SK-N-MC (cell line): ENCODE measurements around the gene AMACR.

ENCODE experiments used
- DNase-seq: peaks from one replicate; pipeline ENCODE4 v3.0.0-alpha.2; 2011; ENCODE audit warnings: low read depth, low spot score
- H3K27ac ChIP-seq: fragments of 200-600 bp; sonication (generic); 2 replicates; pipeline ENCODE4 v1.5.1; 2016; ENCODE audit warnings: mixed run types
- H3K36me3 ChIP-seq: fragments of 200-600 bp; sonication (generic); 2 replicates; pipeline ENCODE4 v1.6.1; 2017; ENCODE audit warnings: antibody characterized with exemption, low read length, mixed read lengths; ENCODE audit not compliant: insufficient read depth
- H3K4me3 ChIP-seq: fragments of 200-600 bp; sonication (generic); 2 replicates; pipeline ENCODE4 v1.5.1; 2016
- H3K9ac ChIP-seq: fragments of 200-600 bp; sonication (generic); 2 replicates; pipeline ENCODE4 v1.8.0; 2017; ENCODE audit warnings: mixed run types, mixed read lengths; ENCODE audit not compliant: insufficient read length
- H3K9me3 ChIP-seq: fragments of 200-600 bp; sonication (generic); 2 replicates; pipeline ENCODE4 v1.6.1; 2017; ENCODE audit warnings: low read depth, mild to moderate bottlenecking, antibody characterized with exemption, low read length, moderate library complexity, mixed read lengths
- EZH2 ChIP-seq: fragments of 200-600 bp; sonication (generic); IDR thresholded peaks from one replicate; pipeline ENCODE4 v1.6.1; 2017; ENCODE audit warnings: antibody characterized with exemption
- FOXP2 ChIP-seq: optimal IDR thresholded peaks from 2 replicates; pipeline ENCODE3; 2011; ENCODE audit warnings: mild to moderate bottlenecking, moderate library complexity; ENCODE audit not compliant: insufficient read depth; ENCODE audit errors: extremely low read length, control extremely low read depth
- POLR2AphosphoS5 ChIP-seq: IDR thresholded peaks from 2 replicates; pipeline ENCODE4 v1.6.1; 2012; ENCODE audit warnings: mild to moderate bottlenecking, low read depth, low read length, borderline replicate concordance

The AMACR gene

DNA sequence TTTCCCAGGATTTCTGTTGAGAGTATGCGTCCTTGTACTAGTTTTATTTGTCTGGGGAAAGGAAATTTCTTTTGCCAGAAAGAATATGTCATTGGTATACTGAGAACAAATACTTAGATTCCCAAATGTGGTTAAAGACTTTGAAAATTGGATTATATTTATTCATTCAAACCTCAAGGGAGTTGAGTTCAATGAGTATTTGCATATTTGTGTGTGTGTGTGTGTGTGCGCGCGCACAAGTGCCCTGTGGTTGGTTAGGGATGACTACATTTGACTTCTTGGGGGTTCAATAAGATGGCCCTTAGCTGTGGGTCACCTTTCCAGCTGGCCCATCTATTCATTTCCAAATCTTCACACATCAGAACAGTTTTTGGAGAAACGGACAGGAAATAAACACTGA, 66.8 kb downstream of the AMACR start:
- DNase-seq: no peak
- Histone ChIP-seq H3K36me3 (no peaks in the 10 kb centered on the region), H3K27ac (no peak overlapping the region), H3K9me3 (no peaks in the 10 kb centered on the region), H3K4me3 (no peak overlapping the region), H3K9ac (no peak overlapping the region)
- TF ChIP-seq EZH2 (no peak), FOXP2 (no peak), POLR2AphosphoS5 (no peak)

DNA sequence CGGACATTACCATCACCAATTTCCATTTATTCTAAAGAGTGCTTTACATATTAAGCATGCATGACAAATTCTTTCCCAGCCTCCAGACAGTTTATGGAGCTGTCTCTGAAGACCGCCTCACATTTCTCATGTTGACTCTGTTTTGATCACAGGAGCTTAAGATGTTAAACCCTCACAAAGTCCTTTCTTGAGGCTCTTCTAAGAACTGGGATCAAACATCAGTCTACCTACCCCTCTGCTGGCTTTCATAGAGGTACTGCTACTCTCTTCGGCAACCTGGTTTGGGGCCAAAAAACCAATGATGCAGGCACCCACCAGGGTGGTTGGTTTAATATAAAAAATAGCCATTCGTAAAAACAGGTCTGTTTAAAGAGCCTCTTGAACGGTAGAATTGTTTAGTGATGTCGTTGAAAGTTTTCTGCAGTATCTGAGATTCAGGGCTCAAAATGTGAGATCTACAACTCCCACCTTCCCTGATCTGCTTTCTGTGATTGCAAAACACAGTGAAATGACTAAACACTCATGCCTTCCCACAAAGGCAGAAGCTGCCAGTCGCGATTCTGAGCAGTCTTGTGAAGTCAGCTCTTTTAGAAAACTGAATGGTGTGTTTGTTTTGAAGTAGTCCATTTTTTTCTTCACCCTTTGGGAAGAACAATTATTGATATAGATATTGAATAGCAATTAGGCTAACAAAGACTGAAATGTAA, 68.1 kb downstream of the AMACR start:
- no peak for DNase-seq
- Histone ChIP-seq H3K9ac (no peak overlapping the region), H3K36me3 (no peaks in the 10 kb centered on the region), H3K27ac (no peak overlapping the region), H3K4me3 (no peak overlapping the region), H3K9me3 (no peaks in the 10 kb centered on the region)
- no peak for TF ChIP-seq POLR2AphosphoS5
- no peak for TF ChIP-seq FOXP2
- no peak for TF ChIP-seq EZH2

DNA sequence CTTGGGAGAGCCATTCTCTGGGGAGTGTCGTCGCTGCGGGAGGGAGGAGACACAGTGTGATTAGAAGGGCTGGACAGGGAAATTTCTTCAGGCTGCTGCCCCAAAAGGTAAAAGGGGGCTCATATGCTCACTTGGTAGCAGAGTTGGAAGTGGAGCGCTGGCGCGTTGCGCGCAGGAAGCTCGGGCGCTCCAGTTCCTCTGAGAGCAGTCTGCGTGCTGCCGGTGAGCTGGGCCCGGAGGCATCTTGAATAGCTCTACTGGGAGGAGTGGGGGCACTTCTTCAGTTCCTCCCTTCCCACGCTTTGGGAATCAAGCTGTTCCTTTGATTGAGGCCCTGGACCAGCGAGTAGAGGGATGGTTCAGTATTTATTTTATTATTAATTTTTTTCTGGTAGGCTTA, 69.0 kb downstream of the AMACR start:
- no peak overlapping the region for H3K9ac ChIP-seq
- H3K36me3 ChIP-seq: no peaks in the 10 kb centered on the region
- no peak overlapping the region for H3K27ac ChIP-seq
- H3K9me3 ChIP-seq: no peaks in the 10 kb centered on the region
- no peak overlapping the region for H3K4me3 ChIP-seq
- no peak for DNase-seq
- TF ChIP-seq EZH2 (no peak), POLR2AphosphoS5 (no peak), FOXP2 (no peak)

DNA sequence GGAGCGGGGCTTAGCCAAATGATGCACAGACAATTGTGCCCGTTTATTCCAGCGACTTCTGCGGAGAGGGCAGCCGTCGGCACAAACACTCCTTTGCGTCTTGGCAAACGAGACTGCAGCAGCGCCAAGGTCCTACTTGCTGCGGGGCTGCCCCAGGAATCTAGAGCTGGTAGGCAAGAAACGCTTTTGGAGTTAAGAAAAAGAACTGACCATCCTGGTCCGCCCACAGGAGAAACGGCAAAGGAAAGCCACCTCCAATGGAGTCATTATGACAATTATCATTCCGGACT, 69.4 kb downstream of the AMACR start:
- Histone ChIP-seq H3K36me3 (no peaks in the 10 kb centered on the region), H3K9me3 (no peaks in the 10 kb centered on the region), H3K27ac (no peak overlapping the region), H3K4me3 (no peak overlapping the region), H3K9ac (no peak overlapping the region)
- TF ChIP-seq FOXP2 (no peak), POLR2AphosphoS5 (no peak), EZH2 (no peak)
- no peak for DNase-seq

DNA sequence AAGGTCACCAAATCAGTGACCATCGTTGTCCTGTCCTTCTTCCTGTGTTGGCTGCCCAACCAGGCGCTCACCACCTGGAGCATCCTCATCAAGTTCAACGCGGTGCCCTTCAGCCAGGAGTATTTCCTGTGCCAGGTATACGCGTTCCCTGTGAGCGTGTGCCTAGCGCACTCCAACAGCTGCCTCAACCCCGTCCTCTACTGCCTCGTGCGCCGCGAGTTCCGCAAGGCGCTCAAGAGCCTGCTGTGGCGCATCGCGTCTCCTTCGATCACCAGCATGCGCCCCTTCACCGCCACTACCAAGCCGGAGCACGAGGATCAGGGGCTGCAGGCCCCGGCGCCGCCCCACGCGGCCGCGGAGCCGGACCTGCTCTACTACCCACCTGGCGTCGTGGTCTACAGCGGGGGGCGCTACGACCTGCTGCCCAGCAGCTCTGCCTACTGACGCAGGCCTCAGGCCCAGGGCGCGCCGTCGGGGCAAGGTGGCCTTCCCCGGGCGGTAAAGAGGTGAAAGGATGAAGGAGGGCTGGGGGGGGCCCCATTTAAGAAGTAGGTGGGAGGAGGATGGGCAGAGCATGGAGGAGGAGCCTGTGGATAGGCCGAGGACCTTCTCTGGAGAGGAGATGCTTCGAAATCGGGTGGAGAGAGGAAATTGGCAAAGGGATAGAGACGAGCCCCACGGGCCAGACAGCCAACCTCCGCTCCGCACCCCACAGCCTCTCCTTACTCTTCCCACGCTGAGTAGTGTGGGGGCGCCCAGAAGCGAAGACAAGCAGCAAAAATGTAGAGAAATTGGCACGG, 69.9 kb downstream of the AMACR start:
- no peaks in the 10 kb centered on the region for H3K9me3 ChIP-seq
- no peak for TF ChIP-seq POLR2AphosphoS5
- no peak for TF ChIP-seq FOXP2
- TF ChIP-seq EZH2: no peak

DNA sequence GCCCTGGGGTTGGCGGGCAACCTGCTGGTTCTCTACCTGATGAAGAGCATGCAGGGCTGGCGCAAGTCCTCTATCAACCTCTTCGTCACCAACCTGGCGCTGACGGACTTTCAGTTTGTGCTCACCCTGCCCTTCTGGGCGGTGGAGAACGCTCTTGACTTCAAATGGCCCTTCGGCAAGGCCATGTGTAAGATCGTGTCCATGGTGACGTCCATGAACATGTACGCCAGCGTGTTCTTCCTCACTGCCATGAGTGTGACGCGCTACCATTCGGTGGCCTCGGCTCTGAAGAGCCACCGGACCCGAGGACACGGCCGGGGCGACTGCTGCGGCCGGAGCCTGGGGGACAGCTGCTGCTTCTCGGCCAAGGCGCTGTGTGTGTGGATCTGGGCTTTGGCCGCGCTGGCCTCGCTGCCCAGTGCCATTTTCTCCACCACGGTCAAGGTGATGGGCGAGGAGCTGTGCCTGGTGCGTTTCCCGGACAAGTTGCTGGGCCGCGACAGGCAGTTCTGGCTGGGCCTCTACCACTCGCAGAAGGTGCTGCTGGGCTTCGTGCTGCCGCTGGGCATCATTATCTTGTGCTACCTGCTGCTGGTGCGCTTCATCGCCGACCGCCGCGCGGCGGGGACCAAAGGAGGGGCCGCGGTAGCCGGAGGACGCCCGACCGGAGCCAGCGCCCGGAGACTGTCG, 70.7 kb downstream of the AMACR start:
- no peaks in the 10 kb centered on the region for H3K36me3 ChIP-seq
- no peak overlapping the region for H3K9ac ChIP-seq
- DNase-seq: no peak
- TF ChIP-seq FOXP2 (no peak), POLR2AphosphoS5 (no peak), EZH2 (no peak)
- no peak overlapping the region for H3K4me3 ChIP-seq
- no peaks in the 10 kb centered on the region for H3K9me3 ChIP-seq
- H3K27ac ChIP-seq: no peak overlapping the region

More for the DNA sequence above, 69.9 kb downstream of the AMACR start:
- Histone ChIP-seq H3K9ac (no peak overlapping the region), H3K4me3 (no peak overlapping the region), H3K27ac (no peak overlapping the region), H3K36me3 (no peaks in the 10 kb centered on the region)
- no peak for DNase-seq

DNA sequence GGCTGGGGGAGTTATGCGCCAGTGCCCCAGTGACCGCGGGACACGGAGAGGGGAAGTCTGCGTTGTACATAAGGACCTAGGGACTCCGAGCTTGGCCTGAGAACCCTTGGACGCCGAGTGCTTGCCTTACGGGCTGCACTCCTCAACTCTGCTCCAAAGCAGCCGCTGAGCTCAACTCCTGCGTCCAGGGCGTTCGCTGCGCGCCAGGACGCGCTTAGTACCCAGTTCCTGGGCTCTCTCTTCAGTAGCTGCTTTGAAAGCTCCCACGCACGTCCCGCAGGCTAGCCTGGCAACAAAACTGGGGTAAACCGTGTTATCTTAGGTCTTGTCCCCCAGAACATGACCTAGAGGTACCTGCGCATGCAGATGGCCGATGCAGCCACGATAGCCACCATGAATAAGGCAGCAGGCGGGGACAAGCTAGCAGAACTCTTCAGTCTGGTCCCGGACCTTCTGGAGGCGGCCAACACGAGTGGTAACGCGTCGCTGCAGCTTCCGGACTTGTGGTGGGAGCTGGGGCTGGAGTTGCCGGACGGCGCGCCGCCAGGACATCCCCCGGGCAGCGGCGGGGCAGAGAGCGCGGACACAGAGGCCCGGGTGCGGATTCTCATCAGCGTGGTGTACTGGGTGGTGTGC, 71.4 kb downstream of the AMACR start, which contains the start of gene RXFP3:
Gene RXFP3, plus strand, starts transcription at position 6 of the 636 bp plus-strand sequence. Its CDS starts 355 bp downstream, at position 361.
- TF ChIP-seq POLR2AphosphoS5 (no peak), EZH2 (no peak), FOXP2 (no peak)
- Histone ChIP-seq H3K9me3 (no peaks in the 10 kb centered on the region), H3K27ac (no peak within 1 kb of the TSS), H3K4me3 (peak within 1 kb of the TSS; percentile 19; the same call in 1 of the 2 replicates), H3K9ac (no peak within 1 kb of the TSS), H3K36me3 (no peaks in the 10 kb centered on the region)
- DNase-seq: no peak
